SU-DHL-6 (cell line): ENCODE measurements around the gene GNB3.

Experiments used
- EZH2phosphoT487 ChIP-seq: fragments of 200-600 bp; sonication (generic), shearing (Covaris generic); conservative IDR thresholded peaks from 2 replicates; pipeline ENCODE4 v1.6.1; 2018; ENCODE audit warnings: mild to moderate bottlenecking, antibody characterized with exemption, low read length, moderate library complexity, mixed read lengths
- TF ChIP-seq, protein P1 (sequence below): fragments of 200-600 bp; sonication (generic); IDR thresholded peaks from one replicate; pipeline ENCODE4 v1.5.1; 2017; ENCODE audit warnings: antibody characterized with exemption, mild to moderate bottlenecking, low read length, moderate library complexity; ENCODE audit not compliant: insufficient read depth, poor library complexity, severe bottlenecking

DNA sequence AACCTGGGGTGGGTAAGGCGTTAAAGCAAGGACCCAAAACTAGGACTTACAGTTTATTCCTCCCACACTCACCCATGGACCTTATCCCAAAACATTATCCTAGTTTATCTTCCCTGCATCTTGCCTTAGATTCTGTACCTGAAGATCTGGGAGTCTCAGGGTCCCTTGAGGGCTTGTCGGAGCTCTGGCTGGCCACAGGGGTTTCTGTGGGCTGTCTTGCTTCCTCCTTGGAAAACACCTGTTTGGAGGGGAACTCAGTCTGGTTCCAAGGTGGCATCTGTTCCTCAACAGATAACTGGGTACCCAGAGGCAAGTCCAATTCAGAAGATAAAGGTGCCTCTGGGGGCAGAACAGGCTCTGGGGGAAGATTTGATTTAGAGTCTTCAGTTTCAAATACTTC, 8.7 kb downstream of the GNB3 start:
- TF ChIP-seq, protein P1, sequence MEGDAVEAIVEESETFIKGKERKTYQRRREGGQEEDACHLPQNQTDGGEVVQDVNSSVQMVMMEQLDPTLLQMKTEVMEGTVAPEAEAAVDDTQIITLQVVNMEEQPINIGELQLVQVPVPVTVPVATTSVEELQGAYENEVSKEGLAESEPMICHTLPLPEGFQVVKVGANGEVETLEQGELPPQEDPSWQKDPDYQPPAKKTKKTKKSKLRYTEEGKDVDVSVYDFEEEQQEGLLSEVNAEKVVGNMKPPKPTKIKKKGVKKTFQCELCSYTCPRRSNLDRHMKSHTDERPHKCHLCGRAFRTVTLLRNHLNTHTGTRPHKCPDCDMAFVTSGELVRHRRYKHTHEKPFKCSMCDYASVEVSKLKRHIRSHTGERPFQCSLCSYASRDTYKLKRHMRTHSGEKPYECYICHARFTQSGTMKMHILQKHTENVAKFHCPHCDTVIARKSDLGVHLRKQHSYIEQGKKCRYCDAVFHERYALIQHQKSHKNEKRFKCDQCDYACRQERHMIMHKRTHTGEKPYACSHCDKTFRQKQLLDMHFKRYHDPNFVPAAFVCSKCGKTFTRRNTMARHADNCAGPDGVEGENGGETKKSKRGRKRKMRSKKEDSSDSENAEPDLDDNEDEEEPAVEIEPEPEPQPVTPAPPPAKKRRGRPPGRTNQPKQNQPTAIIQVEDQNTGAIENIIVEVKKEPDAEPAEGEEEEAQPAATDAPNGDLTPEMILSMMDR, result no peak
- TF ChIP-seq EZH2phosphoT487, result no peak
